ENCODE results near the gene INO80B.

The INO80B gene

DNA sequence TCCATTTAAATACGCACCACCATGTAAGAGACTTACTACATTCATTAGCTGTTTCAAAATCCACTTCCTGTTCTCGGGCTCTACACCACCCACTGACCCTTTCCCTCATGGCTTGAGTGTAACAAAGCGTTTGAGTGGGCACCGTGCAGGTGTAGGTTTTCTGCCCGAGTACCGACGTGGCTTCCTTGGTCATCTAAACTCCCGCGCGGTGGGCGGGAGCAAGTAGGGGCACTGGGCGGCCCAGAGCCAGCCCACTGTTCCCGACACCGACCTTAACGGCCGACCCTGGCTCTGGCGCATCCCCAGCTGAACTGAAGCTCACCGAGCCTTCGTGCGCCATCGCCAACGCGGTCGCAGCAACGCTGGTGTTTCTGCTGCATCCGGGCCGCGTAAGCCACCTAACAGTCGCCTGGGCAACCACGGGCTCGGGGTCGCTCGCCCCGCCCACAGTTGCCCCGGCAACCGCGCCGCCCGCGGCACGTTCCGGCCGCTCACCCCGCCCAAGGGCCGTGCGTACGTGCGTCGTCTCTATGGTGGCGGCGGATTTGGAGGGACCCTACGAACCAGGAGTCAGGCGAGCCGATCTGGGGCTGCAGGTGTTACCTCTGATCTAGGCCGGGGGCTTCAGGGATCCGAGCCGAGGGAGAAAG is 33.5 kb upstream of the INO80B start, which contains the start of the genes C2orf81 and WDR54:
Gene C2orf81 (minus strand): TSS at position 399 of the 650 bp plus-strand sequence. CDS start 59 bp downstream, at position 340.
Gene WDR54 (plus strand): TSS at position 510 of the 650 bp plus-strand sequence. CDS start 424 bp downstream, outside the sequence.
- peak; percentile 57 for DNase-seq (ENCODE audit: low read depth)
- peak within 1 kb of the TSS; percentile 82 for H3K4me3 ChIP-seq (ENCODE audit: low read length)

GRCh38 chr2:74423231-74424095 is 31.4 kb upstream of the INO80B start:
- no peak for TF ChIP-seq CTCF (conservative IDR thresholded peaks at IDR 0.05; ENCODE audit: low read depth, low read length)
- no peak overlapping the region for H3K4me3 ChIP-seq (ENCODE audit: low read length)
- no peak for DNase-seq (ENCODE audit: low read depth)

More for the DNA sequence above, 33.5 kb upstream of the INO80B start, which contains the start of the genes C2orf81 and WDR54:
- no peak for TF ChIP-seq CTCF (conservative IDR thresholded peaks at IDR 0.05; ENCODE audit: low read depth, low read length)

DNA sequence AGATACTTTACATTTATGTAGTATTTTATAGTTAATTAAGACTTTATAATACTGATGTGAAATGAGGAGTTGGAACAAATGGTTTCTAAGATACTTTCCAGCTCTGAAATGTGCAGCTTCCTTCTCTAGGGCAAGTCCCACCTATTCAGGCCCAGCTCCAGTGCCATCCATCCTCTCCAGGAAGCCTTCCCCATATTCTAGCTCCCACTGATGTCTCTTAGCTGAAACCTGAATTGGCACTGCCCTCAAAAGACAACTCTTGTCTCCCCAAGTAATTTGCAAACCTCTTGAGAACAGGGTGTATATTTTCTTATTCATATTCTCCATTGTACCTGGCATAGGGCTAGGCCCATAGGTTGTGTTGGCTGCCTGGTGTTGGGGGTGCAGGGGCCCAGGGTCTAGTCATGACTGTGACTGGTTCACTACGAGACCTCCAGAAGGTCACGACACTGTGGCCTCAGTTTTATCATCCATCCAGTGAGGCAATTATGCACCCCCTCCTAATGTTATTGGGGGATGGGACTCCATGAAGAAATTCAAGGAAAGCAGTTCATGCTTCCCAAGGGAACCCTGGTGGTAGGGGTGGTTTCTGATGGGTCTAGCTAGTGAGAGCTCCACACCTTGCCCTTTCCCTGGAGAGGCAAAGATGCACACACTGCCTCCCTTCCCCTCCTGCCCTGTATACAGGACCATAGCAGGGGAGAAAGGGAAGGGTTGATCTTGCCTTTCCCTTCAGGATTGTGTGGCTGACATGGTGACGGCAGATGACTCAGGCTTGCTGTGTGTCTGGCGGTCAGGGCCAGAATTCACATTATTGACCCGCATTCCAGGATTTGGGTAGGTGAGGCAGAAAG is 30.5 kb upstream of the INO80B start:
- DNase-seq (ENCODE audit: low read depth) = no peak
- no peak overlapping the region for H3K4me3 ChIP-seq (ENCODE audit: low read length)
- no peak for TF ChIP-seq CTCF (conservative IDR thresholded peaks at IDR 0.05; ENCODE audit: low read depth, low read length)

GRCh38 chr2:74424995-74425406 is 29.9 kb upstream of the INO80B start:
- TF ChIP-seq CTCF (conservative IDR thresholded peaks at IDR 0.05; ENCODE audit: low read depth, low read length) = no peak
- DNase-seq (ENCODE audit: low read depth) = no peak
- H3K4me3 ChIP-seq (ENCODE audit: low read length) = no peak overlapping the region

DNA sequence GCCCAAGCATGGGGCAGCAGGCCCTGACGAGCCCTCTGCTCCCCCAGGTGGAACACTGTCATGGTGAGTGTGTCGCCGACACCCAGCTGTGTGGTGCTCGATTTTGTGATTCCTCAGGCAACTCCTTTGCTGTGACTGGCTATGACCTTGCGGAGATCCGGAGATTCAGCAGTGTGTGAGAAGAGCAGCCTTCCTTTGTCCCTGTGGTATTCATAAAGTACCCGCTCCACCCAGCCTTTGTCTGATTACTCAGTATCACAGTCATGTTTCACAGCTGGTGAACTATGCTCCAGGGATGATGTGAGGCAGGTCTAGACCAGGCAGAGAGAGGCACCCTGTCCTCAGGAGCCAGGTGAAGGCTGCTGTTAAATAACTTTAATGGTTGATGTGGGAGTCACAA is 29.4 kb upstream of the INO80B start:
- no peak overlapping the region for H3K4me3 ChIP-seq (ENCODE audit: low read length)
- TF ChIP-seq CTCF (conservative IDR thresholded peaks at IDR 0.05; ENCODE audit: low read depth, low read length) = no peak
- DNase-seq (ENCODE audit: low read depth) = no peak

- H3K4me3 ChIP-seq (ENCODE audit: low read length) = no peak overlapping the region
- no peak for DNase-seq (ENCODE audit: low read depth)
- TF ChIP-seq CTCF (conservative IDR thresholded peaks at IDR 0.05; ENCODE audit: low read depth, low read length) = no peak
Measured at GRCh38 chr2:74426181-74426758, 28.6 kb upstream of the INO80B start.
